Measurements from ENCODE around the gene EBPL.

Gene EBPL

GRCh38 chr13:49622174-49622946 lies 68.9 kb downstream of the EBPL start:
- TF ChIP-seq TAF1 (IDR thresholded peaks at IDR 0.05; ENCODE audit: borderline replicate concordance, insufficient read depth, low read length) (no peak), SIN3A (IDR thresholded peaks at IDR 0.05; ENCODE audit: borderline replicate concordance, insufficient read depth, low read length) (no peak), FOXP2 (optimal IDR thresholded peaks at IDR 0.05; ENCODE audit: borderline replicate concordance, extremely low read depth, extremely low read length, insufficient read depth) (no peak), REST (IDR thresholded peaks at IDR 0.05; ENCODE audit: insufficient read depth in 1 of 2, low read depth in 2 of 2, low read length in 2 of 2) (no peak), POLR2AphosphoS5 (IDR thresholded peaks at IDR 0.05; ENCODE audit: low read depth, low read length) (no peak)

- TF ChIP-seq POLR2AphosphoS5 (IDR thresholded peaks at IDR 0.05; ENCODE audit: low read depth, low read length) = no peak
- no peak for TF ChIP-seq FOXP2 (optimal IDR thresholded peaks at IDR 0.05; ENCODE audit: borderline replicate concordance, extremely low read depth, extremely low read length, insufficient read depth)
- no peak for TF ChIP-seq REST (IDR thresholded peaks at IDR 0.05; ENCODE audit: insufficient read depth in 1 of 2, low read depth in 2 of 2, low read length in 2 of 2)
- TF ChIP-seq SIN3A (IDR thresholded peaks at IDR 0.05; ENCODE audit: borderline replicate concordance, insufficient read depth, low read length) = no peak
- no peak for TF ChIP-seq TAF1 (IDR thresholded peaks at IDR 0.05; ENCODE audit: borderline replicate concordance, insufficient read depth, low read length)
These were observed 71.1 kb downstream of the EBPL start for GRCh38 chr13:49620170-49620621.

- TF ChIP-seq SIN3A (IDR thresholded peaks at IDR 0.05; ENCODE audit: borderline replicate concordance, insufficient read depth, low read length) (no peak), REST (IDR thresholded peaks at IDR 0.05; ENCODE audit: insufficient read depth in 1 of 2, low read depth in 2 of 2, low read length in 2 of 2) (no peak)
These were observed 74.6 kb downstream of the EBPL start for GRCh38 chr13:49616676-49617065.

- TF ChIP-seq REST (IDR thresholded peaks at IDR 0.05; ENCODE audit: insufficient read depth in 1 of 2, low read depth in 2 of 2, low read length in 2 of 2) (no peak), TAF1 (IDR thresholded peaks at IDR 0.05; ENCODE audit: borderline replicate concordance, insufficient read depth, low read length) (no peak), FOXP2 (optimal IDR thresholded peaks at IDR 0.05; ENCODE audit: borderline replicate concordance, extremely low read depth, extremely low read length, insufficient read depth) (no peak), POLR2AphosphoS5 (IDR thresholded peaks at IDR 0.05; ENCODE audit: low read depth, low read length) (no peak), SIN3A (IDR thresholded peaks at IDR 0.05; ENCODE audit: borderline replicate concordance, insufficient read depth, low read length) (no peak)
These were observed 75.2 kb downstream of the EBPL start for GRCh38 chr13:49615836-49616675.
